NCI-H128 (cell line): ENCODE data around the gene HMCN1.
A peak's percentile ranks its signal among the peaks of the same experiment; 100 is the strongest.

Source experiments
- DNase-seq: peaks from one replicate; lab custom pipeline; 2025; ENCODE audit not compliant: unreplicated experiment; lab: John Stamatoyannopoulos, UW

HMCN1 gene

GRCh38 chr1:186066411-186066810 lies 332.2 kb downstream of the HMCN1 start:
- DNase-seq: no peak

- no peak for DNase-seq
Measured at GRCh38 chr1:186073697-186074096, 339.5 kb downstream of the HMCN1 start.

- DNase-seq: no peak
Measured at GRCh38 chr1:186076006-186076405, 341.8 kb downstream of the HMCN1 start.

- DNase-seq: no peak
Measured at GRCh38 chr1:186078245-186078644, 344.1 kb downstream of the HMCN1 start.

GRCh38 chr1:186079084-186079684 lies 345.0 kb downstream of the HMCN1 start:
- DNase-seq: no peak

- peak; percentile 97 for DNase-seq
Measured at GRCh38 chr1:186082235-186082937, 348.2 kb downstream of the HMCN1 start.

GRCh38 chr1:186086583-186086982 lies 352.4 kb downstream of the HMCN1 start:
- no peak for DNase-seq

GRCh38 chr1:186089940-186090339 lies 355.7 kb downstream of the HMCN1 start:
- no peak for DNase-seq

GRCh38 chr1:186091222-186091720 lies 357.1 kb downstream of the HMCN1 start:
- DNase-seq: no peak

- no peak for DNase-seq
Measured at GRCh38 chr1:186093437-186093836, 359.2 kb downstream of the HMCN1 start.

- DNase-seq: no peak
Measured at GRCh38 chr1:186094172-186094571, 360.0 kb downstream of the HMCN1 start.

- DNase-seq: no peak
Measured at GRCh38 chr1:186099336-186100104, 365.3 kb downstream of the HMCN1 start.

- no peak for DNase-seq
Measured at GRCh38 chr1:186102107-186102506, 367.9 kb downstream of the HMCN1 start.

- no peak for DNase-seq
Measured at GRCh38 chr1:186102547-186103148, 368.5 kb downstream of the HMCN1 start.

GRCh38 chr1:186104459-186104858 lies 370.3 kb downstream of the HMCN1 start:
- no peak for DNase-seq

GRCh38 chr1:186112280-186112679 lies 378.1 kb downstream of the HMCN1 start:
- no peak for DNase-seq

- no peak for DNase-seq
Measured at GRCh38 chr1:186113461-186113860, 379.3 kb downstream of the HMCN1 start.

- DNase-seq: no peak
Measured at GRCh38 chr1:186118724-186119123, 384.5 kb downstream of the HMCN1 start.

GRCh38 chr1:186122837-186123236 lies 388.6 kb downstream of the HMCN1 start:
- no peak for DNase-seq

- no peak for DNase-seq
Measured at GRCh38 chr1:186125035-186125434, 390.8 kb downstream of the HMCN1 start.

- DNase-seq: no peak
Measured at GRCh38 chr1:186125511-186125910, 391.3 kb downstream of the HMCN1 start.
